Measurements from ENCODE around the gene CNOT6.

GRCh38 chr5:180463916-180464602 lies 30.1 kb upstream of the CNOT6 start:
- TF ChIP-seq CTCF (conservative IDR thresholded peaks at IDR 0.05) (no peak), EZH2 (IDR thresholded peaks at IDR 0.05; ENCODE audit: low read depth) (no peak)
